AG04450 (cell line): Measurements from ENCODE around the gene DLX6. TPM values are rescaled to one million over a fixed set of nuclear protein-coding genes. Genes with fewer than 3 reads are reported as not detected.

ENCODE experiments used
- CTCF ChIA-PET: fragments of 300-600, 350-600 bp; formaldehyde crosslinking; extraction: SDS; loops from one replicate; lab custom pipeline; 2022; ENCODE audit warnings: antibody characterized with exemption, inconsistent platforms; lab: Charles Lee
- POLR2A ChIA-PET: fragments of 350-600 bp; formaldehyde crosslinking; extraction: SDS; loops from one replicate; lab custom pipeline; 2021; ENCODE audit warnings: antibody characterized with exemption, inconsistent platforms; lab: Yijun Ruan, JAX
- DNase-seq: peaks from one replicate; pipeline ENCODE4 v3.0.0-alpha.2; 2011; ENCODE audit warnings: low read depth, low spot score
- H3K27ac ChIP-seq: one replicate; pipeline ENCODE4 v1.5.1; 2012; ENCODE audit warnings: low read depth, low read length, control low read depth
- H3K27me3 ChIP-seq: one replicate; pipeline ENCODE4 v1.6.0; 2012; ENCODE audit warnings: low read length; ENCODE audit not compliant: control insufficient read depth, insufficient read depth
- H3K4me3 ChIP-seq: 2 replicates; pipeline ENCODE4 v1.5.1; 2011; ENCODE audit warnings: mild to moderate bottlenecking, low read depth, low read length, control low read depth
- H3K9me3 ChIP-seq: 2 replicates; pipeline ENCODE4 v1.5.1; 2012; ENCODE audit warnings: low read length; ENCODE audit not compliant: control insufficient read depth, insufficient read depth
- polyA plus RNA-seq: library from polyadenylated mRNA; depleted of rRNA; stranded (reverse); fragments of >200 nt; gene quantifications from 2 replicates; pipeline ENCODE4 v1.2.3, GENCODE V29; 2011
- TF ChIP-seq, protein P1 (sequence below): IDR thresholded peaks from 2 replicates; pipeline ENCODE4 v1.5.1; 2011; ENCODE audit warnings: low read depth, low read length, control low read depth, inconsistent platforms

Gene DLX6
- polyA plus RNA-seq, 1 experiment = not detected

DNA sequence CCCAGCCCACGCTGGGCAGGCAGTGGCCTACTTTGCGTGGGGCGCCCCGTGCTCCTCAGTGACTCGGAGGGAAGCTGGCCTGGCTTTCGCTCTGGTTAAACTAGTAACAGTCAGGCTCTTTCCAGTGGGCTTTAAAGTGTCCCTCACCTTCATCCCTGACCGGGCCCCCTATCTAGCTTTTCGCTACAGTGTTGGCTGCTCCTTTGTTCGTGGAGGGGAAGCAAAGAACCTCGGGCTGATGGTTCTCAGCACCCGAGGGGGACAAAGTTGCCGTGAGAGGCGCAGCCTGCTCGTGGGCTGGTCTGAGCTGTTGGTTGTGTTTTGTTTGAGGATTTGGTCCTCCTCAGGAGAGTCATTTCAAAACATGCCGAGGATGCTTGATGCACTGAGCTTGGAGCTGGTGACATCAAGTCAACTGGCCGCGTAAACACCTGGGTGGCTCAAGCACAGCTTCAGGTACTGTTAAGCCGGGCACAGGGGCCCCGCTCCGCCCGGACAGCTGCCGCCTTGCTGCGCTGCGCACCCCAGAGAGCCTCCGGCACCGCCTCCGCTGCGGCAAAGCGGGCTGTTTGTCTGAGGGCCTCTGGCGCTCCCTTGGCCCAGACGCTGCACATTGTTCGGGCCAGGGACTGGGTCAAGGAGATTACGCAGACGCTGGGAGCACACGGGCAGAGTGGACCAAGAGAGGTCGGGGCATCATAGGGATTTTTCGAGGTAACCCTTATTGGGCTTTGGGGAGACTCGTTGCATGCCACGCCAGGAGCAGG lies 1.6 kb downstream of the DLX6 start:
- TF ChIP-seq, protein P1, sequence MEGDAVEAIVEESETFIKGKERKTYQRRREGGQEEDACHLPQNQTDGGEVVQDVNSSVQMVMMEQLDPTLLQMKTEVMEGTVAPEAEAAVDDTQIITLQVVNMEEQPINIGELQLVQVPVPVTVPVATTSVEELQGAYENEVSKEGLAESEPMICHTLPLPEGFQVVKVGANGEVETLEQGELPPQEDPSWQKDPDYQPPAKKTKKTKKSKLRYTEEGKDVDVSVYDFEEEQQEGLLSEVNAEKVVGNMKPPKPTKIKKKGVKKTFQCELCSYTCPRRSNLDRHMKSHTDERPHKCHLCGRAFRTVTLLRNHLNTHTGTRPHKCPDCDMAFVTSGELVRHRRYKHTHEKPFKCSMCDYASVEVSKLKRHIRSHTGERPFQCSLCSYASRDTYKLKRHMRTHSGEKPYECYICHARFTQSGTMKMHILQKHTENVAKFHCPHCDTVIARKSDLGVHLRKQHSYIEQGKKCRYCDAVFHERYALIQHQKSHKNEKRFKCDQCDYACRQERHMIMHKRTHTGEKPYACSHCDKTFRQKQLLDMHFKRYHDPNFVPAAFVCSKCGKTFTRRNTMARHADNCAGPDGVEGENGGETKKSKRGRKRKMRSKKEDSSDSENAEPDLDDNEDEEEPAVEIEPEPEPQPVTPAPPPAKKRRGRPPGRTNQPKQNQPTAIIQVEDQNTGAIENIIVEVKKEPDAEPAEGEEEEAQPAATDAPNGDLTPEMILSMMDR = no peak
- H3K4me3 ChIP-seq = no peak overlapping the region
- CTCF ChIA-PET = interaction anchor here (0.5 to 2.0 kb wide), 2 partner anchors 21 to 136 kb away, joined by 3 to 8 read pairs; no protein-coding TSS in a partner anchor
- H3K9me3 ChIP-seq = peaks cover 5% of the 10 kb centered on the region; the same call in 1 of the 2 replicates
- peaks cover 76% of the 10 kb centered on the region for H3K27me3 ChIP-seq
- no peak for DNase-seq
- H3K27ac ChIP-seq = no peak overlapping the region
- POLR2A ChIA-PET = no interaction called here

DNA sequence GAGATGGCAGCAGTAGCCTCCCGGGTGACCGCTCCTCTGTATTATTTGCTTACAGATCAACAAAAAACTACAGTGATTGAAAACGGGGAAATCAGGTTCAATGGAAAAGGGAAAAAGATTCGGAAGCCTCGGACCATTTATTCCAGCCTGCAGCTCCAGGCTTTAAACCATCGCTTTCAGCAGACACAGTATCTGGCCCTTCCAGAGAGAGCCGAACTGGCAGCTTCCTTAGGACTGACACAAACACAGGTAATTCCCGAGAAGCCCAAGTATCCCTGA lies 2.2 kb downstream of the DLX6 start:
- ChIA-PET CTCF (interaction anchor here (2.0 kb wide), 1 partner anchor 20 kb away, joined by 8 read pairs; no protein-coding TSS in a partner anchor), POLR2A (no interaction called here)
- Histone ChIP-seq H3K27me3 (peaks cover 75% of the 10 kb centered on the region), H3K27ac (no peak overlapping the region), H3K4me3 (no peak overlapping the region), H3K9me3 (peaks cover 5% of the 10 kb centered on the region; the same call in 1 of the 2 replicates)
- TF ChIP-seq, protein P1 = no peak
- no peak for DNase-seq

DNA sequence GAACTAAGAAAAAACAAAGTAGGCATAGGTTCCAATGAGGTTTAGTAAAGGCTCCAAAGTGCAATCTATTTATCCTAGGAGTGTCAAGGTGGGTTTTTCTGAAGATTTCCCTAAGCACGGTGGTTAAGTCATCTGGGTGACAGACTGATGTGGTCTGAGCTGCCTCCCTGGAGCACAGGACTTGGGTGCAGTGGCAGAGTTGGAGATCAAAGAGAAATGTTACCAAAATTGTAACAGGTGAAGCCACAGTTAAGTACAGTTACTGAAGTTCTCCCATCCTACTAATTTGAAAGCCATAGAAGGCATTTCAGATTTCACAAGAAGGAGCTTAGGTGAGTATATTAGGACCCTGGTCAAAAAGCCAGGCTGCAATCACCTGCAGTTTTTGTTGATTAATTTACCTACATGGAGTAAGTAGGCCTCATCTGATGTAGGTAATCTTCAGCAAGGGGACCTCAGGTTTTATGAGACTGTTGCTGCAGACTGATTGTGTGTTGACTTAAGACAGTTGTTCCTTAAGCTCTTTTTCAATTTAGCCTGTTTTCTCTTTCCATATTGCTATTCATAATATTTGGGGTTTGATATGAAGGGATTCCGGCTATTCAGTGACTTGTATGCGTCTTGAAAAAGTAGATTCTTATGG lies 3.0 kb downstream of the DLX6 start:
- TF ChIP-seq, protein P1 = no peak
- CTCF ChIA-PET = interaction anchor here (0.6 to 2.0 kb wide), 2 partner anchors 19 to 1085 kb away, joined by 3 to 8 read pairs; no protein-coding TSS in a partner anchor
- no peak for DNase-seq

DNA sequence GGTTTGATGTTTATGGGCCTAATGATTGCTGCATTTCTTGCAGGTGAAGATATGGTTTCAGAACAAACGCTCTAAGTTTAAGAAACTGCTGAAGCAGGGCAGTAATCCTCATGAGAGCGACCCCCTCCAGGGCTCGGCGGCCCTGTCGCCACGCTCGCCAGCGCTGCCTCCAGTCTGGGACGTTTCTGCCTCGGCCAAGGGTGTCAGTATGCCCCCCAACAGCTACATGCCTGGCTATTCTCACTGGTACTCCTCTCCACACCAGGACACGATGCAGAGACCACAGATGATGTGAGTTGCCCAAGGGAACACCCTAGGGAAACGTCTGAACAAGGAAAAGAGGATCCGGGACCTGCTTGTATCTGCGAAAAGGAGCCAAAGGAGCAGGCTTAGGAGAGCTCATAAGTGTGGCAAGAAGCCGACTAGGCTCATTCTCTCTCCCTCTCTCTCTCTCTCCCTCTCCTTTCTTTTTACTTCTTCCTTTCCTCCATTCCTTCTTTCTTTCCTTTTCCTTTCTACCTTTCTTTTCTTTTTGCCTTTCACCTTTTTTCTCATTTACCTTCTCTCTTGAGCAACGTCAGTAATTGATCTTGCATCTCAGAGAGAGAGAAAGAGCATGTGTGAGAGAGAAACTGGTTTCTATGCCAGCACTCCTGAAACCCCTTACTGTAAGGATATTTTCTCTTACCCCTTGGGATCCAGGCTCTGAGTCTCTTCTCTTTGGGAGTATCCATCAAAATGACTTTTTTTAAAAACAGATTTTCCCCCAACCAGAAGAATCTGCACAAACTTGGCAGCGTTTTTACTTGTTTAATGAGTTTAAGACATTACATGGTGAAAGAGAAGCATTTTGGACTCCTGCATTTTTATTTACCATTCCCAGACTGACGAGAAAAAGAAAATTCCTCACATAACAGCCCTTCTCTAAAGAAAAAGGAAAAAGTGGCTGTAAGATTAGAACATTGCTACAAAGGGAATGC lies 4.7 kb downstream of the DLX6 start:
- POLR2A ChIA-PET = no interaction called here

More for the DNA sequence above, 3.0 kb downstream of the DLX6 start:
- peaks cover 73% of the 10 kb centered on the region for H3K27me3 ChIP-seq
- peaks cover 5% of the 10 kb centered on the region; the same call in 1 of the 2 replicates for H3K9me3 ChIP-seq
- H3K27ac ChIP-seq = no peak overlapping the region
- no peak overlapping the region for H3K4me3 ChIP-seq
- POLR2A ChIA-PET = no interaction called here

More for the DNA sequence above, 4.7 kb downstream of the DLX6 start:
- Histone ChIP-seq H3K4me3 (no peak overlapping the region), H3K9me3 (peaks cover 4% of the 10 kb centered on the region; the same call in 1 of the 2 replicates), H3K27ac (no peak overlapping the region), H3K27me3 (peaks cover 73% of the 10 kb centered on the region)
- DNase-seq = no peak
- CTCF ChIA-PET = no interaction called here
- TF ChIP-seq, protein P1 = no peak
